ENCODE measurements around the gene LARGE2. TPM values are rescaled to one million over a fixed set of nuclear protein-coding genes. Genes with fewer than 3 reads are reported as not detected.

LARGE2 gene
- total and polyA plus RNA-seq, 2 experiments from 2014 or later = 89.8 to 107 TPM

DNA sequence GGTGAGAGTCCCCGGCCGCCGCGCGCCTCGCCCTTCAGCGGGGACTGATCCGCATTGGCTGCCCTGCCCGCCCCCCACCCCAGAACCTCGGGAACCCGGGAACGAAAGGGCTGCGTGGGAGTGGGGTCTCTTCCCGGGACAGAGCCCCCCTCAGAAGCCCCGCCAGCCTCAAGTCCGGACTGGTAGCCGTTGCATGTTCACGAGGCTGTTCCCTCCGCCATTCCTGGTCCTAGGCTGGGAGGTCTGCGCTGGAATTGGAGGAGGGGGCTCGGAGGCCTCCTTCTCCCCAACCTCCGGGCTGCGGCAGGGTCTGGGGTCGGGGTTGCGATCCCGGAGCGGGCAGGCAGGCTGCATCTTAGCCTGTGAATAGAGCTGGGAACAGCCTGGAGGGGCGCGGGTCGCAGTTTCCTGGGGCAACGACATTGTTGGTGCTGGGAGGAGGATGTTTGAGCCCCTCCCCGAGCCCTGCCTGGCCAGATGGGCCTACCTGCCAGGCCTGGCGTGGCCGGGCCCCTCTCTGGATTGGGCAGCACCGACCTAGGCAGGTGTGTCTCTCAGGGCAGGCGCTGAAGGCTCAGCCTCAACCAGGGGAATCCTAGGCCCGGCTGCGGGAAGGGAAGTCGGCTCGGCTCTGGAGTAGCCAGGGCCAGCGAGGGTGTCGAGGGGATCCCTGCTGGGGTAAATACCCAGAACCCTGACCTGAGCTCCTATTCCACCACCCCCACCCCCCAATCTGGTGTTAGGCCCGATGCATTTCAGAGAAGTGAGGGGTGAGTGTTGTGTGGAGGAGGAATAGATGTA, 36.3 kb upstream of the LARGE2 start:
- Histone ChIP-seq H3F3A (replicated peaks; ENCODE audit: low read depth) (no peaks in the 10 kb centered on the region), H3K79me2 (replicated peaks; ENCODE audit: insufficient read depth) (peaks cover 9% of the 10 kb centered on the region; the same call in 1 of the 2 replicates), H3K36me3 (ENCODE audit: insufficient read depth) (no peaks in the 10 kb centered on the region), H3K4me1 (ENCODE audit: insufficient read depth) (peaks cover 9% of the 10 kb centered on the region; the same call in 1 of the 2 replicates), H3K27ac (ENCODE audit: low read depth) (no peak overlapping the region), H4K20me1 (replicated peaks; ENCODE audit: insufficient read depth) (peaks cover 10% of the 10 kb centered on the region), H3K9me2 (ENCODE audit: insufficient read depth) (no peaks in the 10 kb centered on the region), H3K27me3 (ENCODE audit: insufficient read depth) (no peaks in the 10 kb centered on the region), H2AFZ (peak overlapping the region; percentile 94), H3K4me3 (peak overlapping the region; percentile 89), H3K4me2 (peak overlapping the region; percentile 97)
- H3K27me3 Mint-ChIP-seq (ENCODE audit: insufficient read depth, low read depth, poor library complexity) = peaks cover 2% of the 10 kb centered on the region
- DNase-seq (ENCODE audit: low spot score) = peak; percentile 77
- peaks cover 10% of the 10 kb centered on the region for H3K4me1 Mint-ChIP-seq
- H3K9me3 Mint-ChIP-seq = no peaks in the 10 kb centered on the region
- ATAC-seq = peak; percentile 76
- no peak overlapping the region for H3K27ac Mint-ChIP-seq
- no peaks in the 10 kb centered on the region; the same call in 2 of the 3 replicates for H3K36me3 Mint-ChIP-seq (ENCODE audit: low read depth)
- TF ChIP-seq POLR2AphosphoS5 (IDR thresholded peaks at IDR 0.05; ENCODE audit: low read depth) (0 out of 2 replicates have a peak, but pooled peaks have one; percentile 7), JUNB (IDR thresholded peaks at IDR 0.05; ENCODE audit: unreplicated experiment) (no peak)
- peak overlapping the region; percentile 79 for H3K4me3 Mint-ChIP-seq

GRCh38 chr11:45886816-45887520, 35.5 kb upstream of the LARGE2 start:
- DNase-seq (ENCODE audit: low spot score) = no peak
- no peak overlapping the region for H3K27ac Mint-ChIP-seq
- TF ChIP-seq ZNF331 (CRISPR knock-in tag; IDR thresholded peaks at IDR 0.05; ENCODE audit: low read depth) (no peak), ZNF114 (CRISPR knock-in tag; IDR thresholded peaks at IDR 0.05) (no peak), POLR2AphosphoS5 (IDR thresholded peaks at IDR 0.05; ENCODE audit: low read depth) (no peak), REST (IDR thresholded peaks at IDR 0.05; ENCODE audit: unreplicated experiment) (no peak), ZNF462 (CRISPR knock-in tag; IDR thresholded peaks at IDR 0.05) (no peak)
- TF ChIP-seq, protein P1, sequence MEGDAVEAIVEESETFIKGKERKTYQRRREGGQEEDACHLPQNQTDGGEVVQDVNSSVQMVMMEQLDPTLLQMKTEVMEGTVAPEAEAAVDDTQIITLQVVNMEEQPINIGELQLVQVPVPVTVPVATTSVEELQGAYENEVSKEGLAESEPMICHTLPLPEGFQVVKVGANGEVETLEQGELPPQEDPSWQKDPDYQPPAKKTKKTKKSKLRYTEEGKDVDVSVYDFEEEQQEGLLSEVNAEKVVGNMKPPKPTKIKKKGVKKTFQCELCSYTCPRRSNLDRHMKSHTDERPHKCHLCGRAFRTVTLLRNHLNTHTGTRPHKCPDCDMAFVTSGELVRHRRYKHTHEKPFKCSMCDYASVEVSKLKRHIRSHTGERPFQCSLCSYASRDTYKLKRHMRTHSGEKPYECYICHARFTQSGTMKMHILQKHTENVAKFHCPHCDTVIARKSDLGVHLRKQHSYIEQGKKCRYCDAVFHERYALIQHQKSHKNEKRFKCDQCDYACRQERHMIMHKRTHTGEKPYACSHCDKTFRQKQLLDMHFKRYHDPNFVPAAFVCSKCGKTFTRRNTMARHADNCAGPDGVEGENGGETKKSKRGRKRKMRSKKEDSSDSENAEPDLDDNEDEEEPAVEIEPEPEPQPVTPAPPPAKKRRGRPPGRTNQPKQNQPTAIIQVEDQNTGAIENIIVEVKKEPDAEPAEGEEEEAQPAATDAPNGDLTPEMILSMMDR (conservative IDR thresholded peaks at IDR 0.05; ENCODE audit: low read depth in 2 of 2) = no peak

More at GRCh38 chr11:45886816-45887520, 35.5 kb upstream of the LARGE2 start:
- no peaks in the 10 kb centered on the region for H3K9me3 Mint-ChIP-seq
- Histone ChIP-seq H3K4me2 (peak overlapping the region; percentile 97), H3K79me2 (replicated peaks; ENCODE audit: insufficient read depth) (peaks cover 9% of the 10 kb centered on the region; the same call in 1 of the 2 replicates), H2AFZ (no peak overlapping the region), H3K36me3 (ENCODE audit: insufficient read depth) (no peaks in the 10 kb centered on the region), H3K27me3 (ENCODE audit: insufficient read depth) (no peaks in the 10 kb centered on the region), H3K9me2 (ENCODE audit: insufficient read depth) (no peaks in the 10 kb centered on the region), H3K4me3 (peak overlapping the region; percentile 89; the same call in 1 of the 2 replicates), H3F3A (replicated peaks; ENCODE audit: low read depth) (no peaks in the 10 kb centered on the region), H3K27ac (ENCODE audit: low read depth) (no peak overlapping the region), H3K4me1 (ENCODE audit: insufficient read depth) (peaks cover 9% of the 10 kb centered on the region; the same call in 1 of the 2 replicates), H4K20me1 (replicated peaks; ENCODE audit: insufficient read depth) (peaks cover 10% of the 10 kb centered on the region)
- peak overlapping the region; percentile 79; the same call in 2 of the 3 replicates for H3K4me3 Mint-ChIP-seq
- ATAC-seq = no peak
- H3K27me3 Mint-ChIP-seq (ENCODE audit: insufficient read depth, low read depth, poor library complexity) = peaks cover 2% of the 10 kb centered on the region
- H3K36me3 Mint-ChIP-seq (ENCODE audit: low read depth) = no peaks in the 10 kb centered on the region; the same call in 2 of the 3 replicates
- H3K4me1 Mint-ChIP-seq = peaks cover 10% of the 10 kb centered on the region
